HepG2 (cell line): Measurements from ENCODE around the gene HRCT1. TPM values are rescaled to one million over a fixed set of nuclear protein-coding genes. Genes with fewer than 3 reads are reported as not detected.

Experiments used
- AKAP8 ChIP-seq: sonication (generic); formaldehyde crosslinking; IDR thresholded peaks from 2 replicates; pipeline ENCODE4 v1.5.1; 2020; ENCODE audit warnings: mild to moderate bottlenecking, missing genetic modification reagents
- ESRRA ChIP-seq: sonication (generic); formaldehyde crosslinking; IDR thresholded peaks from 2 replicates; pipeline ENCODE4 v1.5.1; 2020; ENCODE audit warnings: mild to moderate bottlenecking, low read depth, missing genetic modification reagents
- MED13 ChIP-seq: sonication (generic); formaldehyde crosslinking; IDR thresholded peaks from 2 replicates; pipeline ENCODE4 v1.5.0; 2020; ENCODE audit warnings: missing genetic modification reagents
- RAD51 ChIP-seq: fragments of 450-650 bp; IDR thresholded peaks from 2 replicates; pipeline ENCODE4 v1.6.1; 2016; ENCODE audit warnings: borderline replicate concordance
- RFXANK ChIP-seq: IDR thresholded peaks from 2 replicates; pipeline ENCODE4 v1.6.1; 2016
- RNF2 ChIP-seq: fragments of 450-650 bp; conservative IDR thresholded peaks from 2 replicates; pipeline ENCODE4 v1.6.1; 2016; ENCODE audit warnings: low read depth
- SMAD9 ChIP-seq: sonication (generic); formaldehyde crosslinking; IDR thresholded peaks from 2 replicates; pipeline ENCODE4 v1.5.1; 2020; ENCODE audit warnings: mild to moderate bottlenecking, missing genetic modification reagents
- TP53 ChIP-seq: sonication (generic); formaldehyde crosslinking; conservative IDR thresholded peaks from 2 replicates; pipeline ENCODE4 v1.4.0; 2020; ENCODE audit warnings: missing genetic modification reagents
- TSC22D2 ChIP-seq: sonication (generic); formaldehyde crosslinking; IDR thresholded peaks from 2 replicates; pipeline ENCODE4 v1.5.1; 2020; ENCODE audit warnings: missing genetic modification reagents, mild to moderate bottlenecking, borderline replicate concordance
- ZNF180 ChIP-seq: sonication (generic); formaldehyde crosslinking; IDR thresholded peaks from 2 replicates; pipeline ENCODE4 v1.4.0; 2020; ENCODE audit warnings: low read depth, missing genetic modification reagents, borderline replicate concordance
- ZNF225 ChIP-seq: sonication (generic); formaldehyde crosslinking; IDR thresholded peaks from 2 replicates; pipeline ENCODE4 v1.4.0; 2020; ENCODE audit warnings: mild to moderate bottlenecking, missing genetic modification reagents
- ZNF251 ChIP-seq: sonication (generic); formaldehyde crosslinking; IDR thresholded peaks from 2 replicates; pipeline ENCODE4 v1.9.0; 2021; ENCODE audit warnings: mild to moderate bottlenecking, missing genetic modification reagents
- ZNF367 ChIP-seq: sonication (generic); formaldehyde crosslinking; IDR thresholded peaks from 2 replicates; pipeline ENCODE4 v1.4.0; 2020; ENCODE audit warnings: missing genetic modification reagents, borderline replicate concordance
- polyA plus RNA-seq, 8 experiments: library from polyadenylated mRNA; depleted of rRNA in 3 of 8; stranded (reverse) in 7 of 8; unstranded in 1 of 8; fragments of >200 nt; fragmentation: Illumina TruSeq in 4 of 8; extraction: Trizol in 4 of 8; gene quantifications; 2 replicates each; pipeline versions ENCODE4 v1.2.1 to v1.2.3, GENCODE V29; 2011 to 2016; ENCODE audit warnings: low read depth in 4 of 8, missing spikeins in 1 of 8, mixed read lengths in 1 of 8; ENCODE audit not compliant: insufficient read depth in 1 of 8
- total RNA-seq, 5 experiments: library from RNA; depleted of rRNA; stranded (reverse); fragments of >200 nt; fragmentation: Illumina TruSeq; extraction: Trizol; gene quantifications; 2 replicates each; pipeline ENCODE4 v1.2.3, GENCODE V29; 2016; ENCODE audit warnings: low read depth in 1 of 5
- TF ChIP-seq, protein P1 (sequence below): IDR thresholded peaks from 2 replicates; pipeline ENCODE4 v1.6.1; 2012; ENCODE audit warnings: low read depth, low read length, improper control_type of control experiment
- TF ChIP-seq, protein P2 (sequence below): sonication (generic); formaldehyde crosslinking; conservative IDR thresholded peaks from 2 replicates; pipeline ENCODE4 v1.4.0; 2020; ENCODE audit warnings: missing genetic modification reagents
- TF ChIP-seq, protein P3 (sequence below): sonication (generic); formaldehyde crosslinking; IDR thresholded peaks from 2 replicates; pipeline ENCODE4 v1.4.0; 2020; ENCODE audit warnings: mild to moderate bottlenecking, missing genetic modification reagents
- TF ChIP-seq, protein P4 (sequence below): sonication (generic); formaldehyde crosslinking; IDR thresholded peaks from 2 replicates; pipeline ENCODE4 v1.5.0; 2020; ENCODE audit warnings: mild to moderate bottlenecking, missing genetic modification reagents
- TF ChIP-seq, protein P5 (sequence below): sonication (generic); formaldehyde crosslinking; IDR thresholded peaks from 2 replicates; pipeline ENCODE4 v1.4.0; 2020; ENCODE audit warnings: mild to moderate bottlenecking, low read depth, missing genetic modification reagents

HRCT1 gene
- total and polyA plus RNA-seq, 2 of the 13 experiments (the other 11 are each of a cell fraction or from before 2014, with no cell fraction given), result 0.13 TPM; not detected in 1

DNA sequence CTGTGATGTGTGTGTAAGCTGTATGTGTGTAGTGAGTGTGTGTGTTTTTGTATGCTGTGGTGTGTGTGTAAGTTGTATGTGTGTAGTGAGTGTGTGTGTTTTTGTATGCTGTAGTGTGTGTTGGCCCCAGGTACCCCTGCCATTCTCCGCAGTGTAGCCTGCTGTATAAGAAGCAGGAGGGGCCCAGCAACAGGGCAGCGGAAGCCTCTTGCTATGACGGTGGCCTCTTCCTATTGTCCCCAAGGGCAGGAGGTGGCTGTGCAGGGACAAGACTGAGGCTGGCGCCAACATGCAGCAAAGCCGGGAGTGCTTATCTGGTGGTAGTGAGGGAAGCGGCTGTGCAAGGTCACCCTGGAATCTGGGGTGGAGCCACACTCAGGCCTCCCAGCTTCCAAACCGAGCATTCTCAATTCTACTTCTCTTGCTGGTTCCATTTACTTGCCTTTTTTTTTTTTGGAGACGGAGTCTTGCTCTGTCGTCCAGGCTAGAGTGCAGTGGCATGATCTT is 8.4 kb downstream of the HRCT1 start (continued):
- TF ChIP-seq, protein P1, sequence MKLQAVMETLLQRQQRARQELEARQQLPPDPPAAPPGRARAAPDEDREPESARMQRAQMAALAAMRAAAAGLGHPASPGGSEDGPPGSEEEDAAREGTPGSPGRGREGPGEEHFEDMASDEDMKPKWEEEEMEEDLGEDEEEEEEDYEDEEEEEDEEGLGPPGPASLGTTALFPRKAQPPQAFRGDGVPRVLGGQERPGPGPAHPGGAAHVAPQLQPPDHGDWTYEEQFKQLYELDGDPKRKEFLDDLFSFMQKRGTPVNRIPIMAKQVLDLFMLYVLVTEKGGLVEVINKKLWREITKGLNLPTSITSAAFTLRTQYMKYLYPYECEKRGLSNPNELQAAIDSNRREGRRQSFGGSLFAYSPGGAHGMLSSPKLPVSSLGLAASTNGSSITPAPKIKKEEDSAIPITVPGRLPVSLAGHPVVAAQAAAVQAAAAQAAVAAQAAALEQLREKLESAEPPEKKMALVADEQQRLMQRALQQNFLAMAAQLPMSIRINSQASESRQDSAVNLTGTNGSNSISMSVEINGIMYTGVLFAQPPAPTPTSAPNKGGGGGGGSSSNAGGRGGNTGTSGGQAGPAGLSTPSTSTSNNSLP, result no peak
- TF ChIP-seq, protein P2, sequence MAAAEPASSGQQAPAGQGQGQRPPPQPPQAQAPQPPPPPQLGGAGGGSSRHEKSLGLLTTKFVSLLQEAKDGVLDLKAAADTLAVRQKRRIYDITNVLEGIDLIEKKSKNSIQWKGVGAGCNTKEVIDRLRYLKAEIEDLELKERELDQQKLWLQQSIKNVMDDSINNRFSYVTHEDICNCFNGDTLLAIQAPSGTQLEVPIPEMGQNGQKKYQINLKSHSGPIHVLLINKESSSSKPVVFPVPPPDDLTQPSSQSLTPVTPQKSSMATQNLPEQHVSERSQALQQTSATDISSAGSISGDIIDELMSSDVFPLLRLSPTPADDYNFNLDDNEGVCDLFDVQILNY, result no peak
- TF ChIP-seq SMAD9 (CRISPR knock-in tag) (no peak), TSC22D2 (CRISPR knock-in tag) (no peak), AKAP8 (no peak), ESRRA (peak; percentile 84), RAD51 (no peak), ZNF225 (CRISPR knock-in tag) (no peak), RNF2 (no peak), RFXANK (no peak), ZNF180 (no peak), ZNF251 (CRISPR knock-in tag) (no peak), MED13 (CRISPR knock-in tag) (no peak), TP53 (CRISPR knock-in tag) (no peak), ZNF367 (no peak)
- TF ChIP-seq, protein P3, sequence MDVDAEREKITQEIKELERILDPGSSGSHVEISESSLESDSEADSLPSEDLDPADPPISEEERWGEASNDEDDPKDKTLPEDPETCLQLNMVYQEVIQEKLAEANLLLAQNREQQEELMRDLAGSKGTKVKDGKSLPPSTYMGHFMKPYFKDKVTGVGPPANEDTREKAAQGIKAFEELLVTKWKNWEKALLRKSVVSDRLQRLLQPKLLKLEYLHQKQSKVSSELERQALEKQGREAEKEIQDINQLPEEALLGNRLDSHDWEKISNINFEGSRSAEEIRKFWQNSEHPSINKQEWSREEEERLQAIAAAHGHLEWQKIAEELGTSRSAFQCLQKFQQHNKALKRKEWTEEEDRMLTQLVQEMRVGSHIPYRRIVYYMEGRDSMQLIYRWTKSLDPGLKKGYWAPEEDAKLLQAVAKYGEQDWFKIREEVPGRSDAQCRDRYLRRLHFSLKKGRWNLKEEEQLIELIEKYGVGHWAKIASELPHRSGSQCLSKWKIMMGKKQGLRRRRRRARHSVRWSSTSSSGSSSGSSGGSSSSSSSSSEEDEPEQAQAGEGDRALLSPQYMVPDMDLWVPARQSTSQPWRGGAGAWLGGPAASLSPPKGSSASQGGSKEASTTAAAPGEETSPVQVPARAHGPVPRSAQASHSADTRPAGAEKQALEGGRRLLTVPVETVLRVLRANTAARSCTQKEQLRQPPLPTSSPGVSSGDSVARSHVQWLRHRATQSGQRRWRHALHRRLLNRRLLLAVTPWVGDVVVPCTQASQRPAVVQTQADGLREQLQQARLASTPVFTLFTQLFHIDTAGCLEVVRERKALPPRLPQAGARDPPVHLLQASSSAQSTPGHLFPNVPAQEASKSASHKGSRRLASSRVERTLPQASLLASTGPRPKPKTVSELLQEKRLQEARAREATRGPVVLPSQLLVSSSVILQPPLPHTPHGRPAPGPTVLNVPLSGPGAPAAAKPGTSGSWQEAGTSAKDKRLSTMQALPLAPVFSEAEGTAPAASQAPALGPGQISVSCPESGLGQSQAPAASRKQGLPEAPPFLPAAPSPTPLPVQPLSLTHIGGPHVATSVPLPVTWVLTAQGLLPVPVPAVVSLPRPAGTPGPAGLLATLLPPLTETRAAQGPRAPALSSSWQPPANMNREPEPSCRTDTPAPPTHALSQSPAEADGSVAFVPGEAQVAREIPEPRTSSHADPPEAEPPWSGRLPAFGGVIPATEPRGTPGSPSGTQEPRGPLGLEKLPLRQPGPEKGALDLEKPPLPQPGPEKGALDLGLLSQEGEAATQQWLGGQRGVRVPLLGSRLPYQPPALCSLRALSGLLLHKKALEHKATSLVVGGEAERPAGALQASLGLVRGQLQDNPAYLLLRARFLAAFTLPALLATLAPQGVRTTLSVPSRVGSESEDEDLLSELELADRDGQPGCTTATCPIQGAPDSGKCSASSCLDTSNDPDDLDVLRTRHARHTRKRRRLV (CRISPR knock-in tag), result no peak
- TF ChIP-seq, protein P4, sequence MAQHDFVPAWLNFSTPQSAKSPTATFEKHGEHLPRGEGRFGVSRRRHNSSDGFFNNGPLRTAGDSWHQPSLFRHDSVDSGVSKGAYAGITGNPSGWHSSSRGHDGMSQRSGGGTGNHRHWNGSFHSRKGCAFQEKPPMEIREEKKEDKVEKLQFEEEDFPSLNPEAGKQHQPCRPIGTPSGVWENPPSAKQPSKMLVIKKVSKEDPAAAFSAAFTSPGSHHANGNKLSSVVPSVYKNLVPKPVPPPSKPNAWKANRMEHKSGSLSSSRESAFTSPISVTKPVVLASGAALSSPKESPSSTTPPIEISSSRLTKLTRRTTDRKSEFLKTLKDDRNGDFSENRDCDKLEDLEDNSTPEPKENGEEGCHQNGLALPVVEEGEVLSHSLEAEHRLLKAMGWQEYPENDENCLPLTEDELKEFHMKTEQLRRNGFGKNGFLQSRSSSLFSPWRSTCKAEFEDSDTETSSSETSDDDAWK (CRISPR knock-in tag), result no peak
- TF ChIP-seq, protein P5, sequence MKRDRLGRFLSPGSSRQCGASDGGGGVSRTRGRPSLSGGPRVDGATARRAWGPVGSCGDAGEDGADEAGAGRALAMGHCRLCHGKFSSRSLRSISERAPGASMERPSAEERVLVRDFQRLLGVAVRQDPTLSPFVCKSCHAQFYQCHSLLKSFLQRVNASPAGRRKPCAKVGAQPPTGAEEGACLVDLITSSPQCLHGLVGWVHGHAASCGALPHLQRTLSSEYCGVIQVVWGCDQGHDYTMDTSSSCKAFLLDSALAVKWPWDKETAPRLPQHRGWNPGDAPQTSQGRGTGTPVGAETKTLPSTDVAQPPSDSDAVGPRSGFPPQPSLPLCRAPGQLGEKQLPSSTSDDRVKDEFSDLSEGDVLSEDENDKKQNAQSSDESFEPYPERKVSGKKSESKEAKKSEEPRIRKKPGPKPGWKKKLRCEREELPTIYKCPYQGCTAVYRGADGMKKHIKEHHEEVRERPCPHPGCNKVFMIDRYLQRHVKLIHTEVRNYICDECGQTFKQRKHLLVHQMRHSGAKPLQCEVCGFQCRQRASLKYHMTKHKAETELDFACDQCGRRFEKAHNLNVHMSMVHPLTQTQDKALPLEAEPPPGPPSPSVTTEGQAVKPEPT, result no peak
